OCI-M1 (cell line): ENCODE data around the gene STPG3.

Experiments used
- DNase-seq: peaks from one replicate; lab custom pipeline; 2025; lab: John Stamatoyannopoulos, UW

Gene STPG3

GRCh38 chr9:137251194-137251461 is at the start of gene STPG3:
TSS of gene STPG3 (plus strand) at chr9:137251286. CDS start at chr9:137251287, 1 bp downstream.
- DNase-seq, result no peak

GRCh38 chr9:137202966-137203365 is 48.1 kb upstream of the STPG3 start:
- DNase-seq, result no peak

- DNase-seq, result no peak
Observed at GRCh38 chr9:137204731-137205125, 46.4 kb upstream of the STPG3 start.

GRCh38 chr9:137205126-137206069 is 45.7 kb upstream of the STPG3 start, which contains the start of the genes NDOR1 and TMEM203:
TSS of gene NDOR1 (plus strand) at chr9:137205700. CDS start at chr9:137205778, 78 bp downstream.
TSS of gene TMEM203 (minus strand) at chr9:137205648. CDS start at chr9:137205414, 234 bp downstream.
- peak; percentile 92 for DNase-seq

- no peak for DNase-seq
Observed at GRCh38 chr9:137206602-137207001, 44.5 kb upstream of the STPG3 start.

- no peak for DNase-seq
Observed at GRCh38 chr9:137211532-137211931, 39.6 kb upstream of the STPG3 start.

- no peak for DNase-seq
Observed at GRCh38 chr9:137212520-137212919, 38.6 kb upstream of the STPG3 start.

GRCh38 chr9:137213160-137214060 is 37.7 kb upstream of the STPG3 start:
- no peak for DNase-seq

- no peak for DNase-seq
Observed at GRCh38 chr9:137214620-137215019, 36.5 kb upstream of the STPG3 start.

- no peak for DNase-seq
Observed at GRCh38 chr9:137215196-137215986, 35.7 kb upstream of the STPG3 start.

- no peak for DNase-seq
Observed at GRCh38 chr9:137216188-137216965, 34.7 kb upstream of the STPG3 start.

GRCh38 chr9:137217276-137218211 is 33.5 kb upstream of the STPG3 start:
- peak; percentile 86 for DNase-seq

- no peak for DNase-seq
Observed at GRCh38 chr9:137218212-137218753, 32.8 kb upstream of the STPG3 start.

- peak; percentile 92 for DNase-seq
Observed at GRCh38 chr9:137218754-137219271, 32.3 kb upstream of the STPG3 start.

- DNase-seq, result no peak
Observed at GRCh38 chr9:137219757-137220316, 31.2 kb upstream of the STPG3 start.

- no peak for DNase-seq
Observed at GRCh38 chr9:137220317-137221094, 30.6 kb upstream of the STPG3 start.

- no peak for DNase-seq
Observed at GRCh38 chr9:137221095-137221505, 30.0 kb upstream of the STPG3 start.

- DNase-seq, result no peak
Observed at GRCh38 chr9:137221506-137222111, 29.5 kb upstream of the STPG3 start.
